H1 (cell line): ENCODE data around the gene CHD6. TPM values are rescaled to one million over a fixed set of nuclear protein-coding genes. Genes with fewer than 3 reads are reported as not detected.

ENCODE experiments used
- ASH2L ChIP-seq: fragments of 200-600, 300-600 bp; sonication (generic); IDR thresholded peaks from one replicate; pipeline ENCODE4 v1.7.1; 2017; ENCODE audit warnings: low read length
- CHD2 ChIP-seq: IDR thresholded peaks from 2 replicates; pipeline ENCODE4 v1.6.1; 2012; ENCODE audit warnings: low read length, improper control_type of control experiment
- NANOG ChIP-seq: IDR thresholded peaks from 2 replicates; pipeline ENCODE4 v1.6.1; 2011; ENCODE audit warnings: low read length, low read depth, mild to moderate bottlenecking, inconsistent platforms; ENCODE audit not compliant: insufficient read depth, poor library complexity, severe bottlenecking
- RBBP5 ChIP-seq: IDR thresholded peaks from 2 replicates; pipeline ENCODE4 v1.7.1; 2012; ENCODE audit warnings: low read depth, mild to moderate bottlenecking, inconsistent platforms, low read length, moderate library complexity, borderline replicate concordance
- TAF1 ChIP-seq: IDR thresholded peaks from 2 replicates; pipeline ENCODE4 v1.6.1; 2011; ENCODE audit warnings: mild to moderate bottlenecking, low read depth, low read length
- YY1 ChIP-seq: IDR thresholded peaks from 2 replicates; pipeline ENCODE4 v1.6.1; 2011; ENCODE audit warnings: low read depth, mild to moderate bottlenecking, low read length
- polyA plus RNA-seq, 7 experiments: library from polyadenylated mRNA; depleted of rRNA in 3 of 7; stranded (reverse) in 5 of 7; unstranded in 2 of 7; fragments of >200 nt in 5 of 7; fragments of 200-250 nt in 2 of 7; gene quantifications; 1 replicate in 5 of 7; 2 replicates in 1 of 7; 4 replicates in 1 of 7; pipeline versions ENCODE4 v1.2.1 to v1.2.3, GENCODE V29; 2011 to 2013; ENCODE audit warnings: missing spikeins in 2 of 7, mixed read lengths in 2 of 7
- total RNA-seq: library from RNA; stranded (reverse); fragmentation: NEBNext Ultra II Directional; extraction: Animal tissue kit (Norgen Biotek cat#: 25700); gene quantifications from 2 replicates; pipeline ENCODE4 v1.2.1, GENCODE V29; 2021
- TF ChIP-seq, protein P1 (sequence below): IDR thresholded peaks from 2 replicates; pipeline ENCODE4 v1.6.1; 2012; ENCODE audit warnings: low read length, inconsistent platforms

Gene CHD6
- total and polyA plus RNA-seq, 2 of the 8 experiments (the other 6 are each of a cell fraction or from before 2014, with no cell fraction given) = 11.1 to 62.9 TPM

DNA sequence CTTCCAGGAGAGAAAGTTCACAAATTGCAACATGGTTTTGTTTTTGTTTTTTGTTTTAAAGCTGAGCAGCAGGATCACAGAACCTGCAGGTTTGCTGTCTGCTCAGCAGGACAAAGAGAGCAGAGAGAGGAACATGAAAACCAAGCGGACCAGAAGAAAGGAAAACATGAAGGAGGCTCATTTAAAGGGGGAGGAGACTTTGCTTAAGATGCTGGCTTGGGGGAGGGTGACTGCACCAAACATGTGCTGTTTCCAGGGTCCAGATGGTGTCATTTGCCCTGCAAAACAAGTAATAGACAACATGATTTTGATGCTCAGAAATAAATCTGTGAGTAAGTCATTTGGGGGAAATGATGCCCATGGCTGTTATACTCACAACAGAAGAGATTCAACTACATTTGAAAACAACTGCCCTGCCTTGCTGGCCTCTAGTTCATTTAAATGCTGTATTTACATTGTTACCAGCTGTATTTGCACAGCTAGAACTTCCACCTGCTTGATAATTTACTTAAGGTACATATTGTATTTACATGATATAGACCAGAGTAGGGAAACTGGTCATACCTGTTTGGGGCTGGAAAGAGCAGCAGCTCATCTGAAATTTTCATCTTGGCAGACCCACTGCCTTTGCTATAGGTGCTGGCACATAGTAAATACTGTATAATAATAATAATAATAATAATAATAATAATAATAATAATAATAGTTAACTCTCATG is 32.2 kb upstream of the CHD6 start (continued):
- 0 out of 2 replicates have a peak, but pooled peaks have one; percentile 36 for TF ChIP-seq RBBP5
- TF ChIP-seq, protein P1, sequence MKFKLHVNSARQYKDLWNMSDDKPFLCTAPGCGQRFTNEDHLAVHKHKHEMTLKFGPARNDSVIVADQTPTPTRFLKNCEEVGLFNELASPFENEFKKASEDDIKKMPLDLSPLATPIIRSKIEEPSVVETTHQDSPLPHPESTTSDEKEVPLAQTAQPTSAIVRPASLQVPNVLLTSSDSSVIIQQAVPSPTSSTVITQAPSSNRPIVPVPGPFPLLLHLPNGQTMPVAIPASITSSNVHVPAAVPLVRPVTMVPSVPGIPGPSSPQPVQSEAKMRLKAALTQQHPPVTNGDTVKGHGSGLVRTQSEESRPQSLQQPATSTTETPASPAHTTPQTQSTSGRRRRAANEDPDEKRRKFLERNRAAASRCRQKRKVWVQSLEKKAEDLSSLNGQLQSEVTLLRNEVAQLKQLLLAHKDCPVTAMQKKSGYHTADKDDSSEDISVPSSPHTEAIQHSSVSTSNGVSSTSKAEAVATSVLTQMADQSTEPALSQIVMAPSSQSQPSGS = no peak
- peak; percentile 39 for TF ChIP-seq ASH2L
- no peak for TF ChIP-seq NANOG
- TF ChIP-seq YY1 = no peak
- no peak for TF ChIP-seq CHD2
- peak; percentile 10; the same call in 1 of the 2 replicates for TF ChIP-seq TAF1
